ENCODE data around the gene DOCK6.

GRCh38 chr19:11290256-11290655 is 27.9 kb upstream of the DOCK6 start:
- TF ChIP-seq HMG20A (CRISPR knock-in tag; IDR thresholded peaks at IDR 0.05; ENCODE audit: borderline replicate concordance) (no peak), FOSL1 (CRISPR knock-in tag; IDR thresholded peaks at IDR 0.05; ENCODE audit: borderline replicate concordance) (no peak), CTCF (CRISPR knock-in tag; IDR thresholded peaks at IDR 0.05) (no peak), POGZ (CRISPR knock-in tag; IDR thresholded peaks at IDR 0.05) (no peak), SP140L (CRISPR knock-in tag; IDR thresholded peaks at IDR 0.05; ENCODE audit: borderline replicate concordance) (no peak)

Measured in HepG2 (cell line).